ENCODE measurements around the gene RASL11A. TPM values are rescaled to one million over a fixed set of nuclear protein-coding genes. Genes with fewer than 3 reads are reported as not detected.
"Not testable (repeated sequence)": the region's sequence is repeated elsewhere in the genome, so short reads cannot be mapped to it uniquely, and the experiment has no call there.

RASL11A gene
- total RNA-seq, 1 donor from 2014 or later = 14.2 TPM

DNA sequence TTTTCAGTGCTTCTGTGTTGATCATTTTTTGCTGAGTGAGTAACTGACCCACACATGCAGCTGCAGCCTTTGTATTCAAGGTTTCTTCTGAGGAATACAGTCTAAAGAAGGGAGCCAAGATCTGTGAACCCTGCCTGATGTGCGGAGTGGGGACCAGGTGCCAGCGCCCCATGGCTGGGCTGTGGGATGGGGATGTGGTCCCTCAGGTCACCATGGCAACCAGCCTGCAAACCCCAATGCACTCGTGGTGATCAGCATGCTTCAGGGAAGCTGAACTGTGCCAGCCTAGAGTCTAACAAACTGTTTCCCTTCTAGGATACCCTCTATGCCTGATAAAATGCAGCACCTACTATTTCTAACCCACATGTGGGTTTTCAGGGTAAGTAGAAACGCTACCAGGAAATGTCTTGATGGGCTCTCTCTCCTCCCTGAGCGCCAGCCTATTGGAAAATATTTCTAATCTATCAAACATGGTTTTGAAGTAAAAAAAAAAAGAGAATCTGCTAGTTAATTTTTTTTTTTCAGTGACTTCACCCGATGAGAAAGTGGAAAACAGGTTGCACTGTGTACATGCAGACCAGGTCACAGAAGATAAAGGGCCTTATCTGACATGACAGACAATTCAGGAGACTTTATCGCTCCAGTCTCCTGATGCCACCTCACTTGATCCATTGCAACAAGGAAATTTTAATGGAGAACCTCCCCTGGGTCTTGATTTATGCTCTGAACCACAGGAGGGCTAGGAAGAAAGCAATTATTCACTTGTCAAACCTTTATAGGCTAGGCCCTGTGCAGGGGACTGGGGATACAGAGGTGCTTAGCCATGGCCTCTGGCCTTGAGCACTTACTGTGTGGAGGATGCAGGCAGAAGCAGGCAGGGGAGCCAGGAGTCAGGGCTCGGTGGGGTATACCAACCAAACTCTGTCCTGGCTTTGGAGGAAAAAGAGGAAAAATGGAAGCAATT, 51.1 kb downstream of the RASL11A start:
- intact Hi-C loops (cut with DNase I) = no loop called here
- no peak for ATAC-seq
- DNase-seq (ENCODE audit: low spot score) = no peak

DNA sequence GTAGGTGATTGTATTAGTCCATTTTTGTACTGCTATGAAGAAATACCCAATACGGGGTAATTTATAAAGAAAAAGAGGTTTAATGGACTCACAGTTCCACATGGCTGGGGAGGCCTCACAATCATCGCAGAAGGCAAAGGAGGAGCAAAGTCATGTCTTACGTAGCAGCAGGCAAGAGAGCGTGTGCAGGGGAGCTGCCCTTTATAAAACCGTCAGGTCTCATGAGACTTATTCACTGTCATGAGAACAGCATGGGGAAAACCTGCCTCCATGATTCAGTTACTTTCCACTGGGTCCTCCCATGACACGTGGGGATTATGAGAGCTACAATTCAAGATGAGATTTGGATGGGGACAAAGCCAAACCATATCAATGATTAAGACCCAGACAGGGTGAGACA, 51.8 kb downstream of the RASL11A start:
- intact Hi-C loops (cut with DNase I); DNase-seq (ENCODE audit: low spot score); ATAC-seq: not testable (repeated sequence)

Other genes starting within 250 kb of the RASL11A start
- gene USP12, start 99.0 kb upstream of the RASL11A start, total RNA-seq = 32.7 TPM
- gene RPL21, start 19.3 kb upstream of the RASL11A start, total RNA-seq = 877 TPM
- gene GTF3A, start 153.8 kb downstream of the RASL11A start, total RNA-seq = 52.2 TPM
- gene MTIF3, start 179.7 kb downstream of the RASL11A start, total RNA-seq = 45.5 TPM

All from sciatic nerve (tissue), 2 donors.